ENCODE measurements around the gene MTHFD1L.

- TF ChIP-seq YY1 (IDR thresholded peaks at IDR 0.05; ENCODE audit: insufficient read depth, insufficient read length) (no peak), ZNF274 (IDR thresholded peaks at IDR 0.05; ENCODE audit: low read depth, low read length) (no peak)
Observed at GRCh38 chr6:151148111-151148510, 282.6 kb downstream of the MTHFD1L start.

Measured in NT2/D1 (cell line).